Stimulated activated memory B cell treated with anti-CD40 and anti-IgM and Interleukin-4, amounts not matched to agents 10 μg/mL and 1 μg/mL and 100 μg/mL, for 72 hours (primary cell): Measurements from ENCODE around the gene CLCN2.
A peak's percentile ranks its signal among the peaks of the same experiment; 100 is the strongest.

Experiments used
- ATAC-seq: fragments of 150-1000 bp; cut with Tn5 transposase; 2 replicates; pipeline ENCODE4 v1.10.0; 2021
- H3K27ac Mint-ChIP-seq: one replicate; pipeline ENCODE4 v1.8.0; 2022; ENCODE audit warnings: mild to moderate bottlenecking, mixed read lengths
- H3K27me3 Mint-ChIP-seq: one replicate; pipeline ENCODE4 v1.8.0; 2022; ENCODE audit warnings: mixed read lengths
- H3K36me3 Mint-ChIP-seq: one replicate; pipeline ENCODE4 v1.8.0; 2022; ENCODE audit warnings: mixed read lengths
- H3K4me1 Mint-ChIP-seq: one replicate; pipeline ENCODE4 v1.8.0; 2022; ENCODE audit warnings: mixed read lengths
- H3K4me3 Mint-ChIP-seq: one replicate; pipeline ENCODE4 v1.8.0; 2022; ENCODE audit warnings: mild to moderate bottlenecking, moderate library complexity, mixed read lengths
- H3K9me3 Mint-ChIP-seq: one replicate; pipeline ENCODE4 v1.8.0; 2022; ENCODE audit warnings: mixed read lengths

The CLCN2 gene

DNA sequence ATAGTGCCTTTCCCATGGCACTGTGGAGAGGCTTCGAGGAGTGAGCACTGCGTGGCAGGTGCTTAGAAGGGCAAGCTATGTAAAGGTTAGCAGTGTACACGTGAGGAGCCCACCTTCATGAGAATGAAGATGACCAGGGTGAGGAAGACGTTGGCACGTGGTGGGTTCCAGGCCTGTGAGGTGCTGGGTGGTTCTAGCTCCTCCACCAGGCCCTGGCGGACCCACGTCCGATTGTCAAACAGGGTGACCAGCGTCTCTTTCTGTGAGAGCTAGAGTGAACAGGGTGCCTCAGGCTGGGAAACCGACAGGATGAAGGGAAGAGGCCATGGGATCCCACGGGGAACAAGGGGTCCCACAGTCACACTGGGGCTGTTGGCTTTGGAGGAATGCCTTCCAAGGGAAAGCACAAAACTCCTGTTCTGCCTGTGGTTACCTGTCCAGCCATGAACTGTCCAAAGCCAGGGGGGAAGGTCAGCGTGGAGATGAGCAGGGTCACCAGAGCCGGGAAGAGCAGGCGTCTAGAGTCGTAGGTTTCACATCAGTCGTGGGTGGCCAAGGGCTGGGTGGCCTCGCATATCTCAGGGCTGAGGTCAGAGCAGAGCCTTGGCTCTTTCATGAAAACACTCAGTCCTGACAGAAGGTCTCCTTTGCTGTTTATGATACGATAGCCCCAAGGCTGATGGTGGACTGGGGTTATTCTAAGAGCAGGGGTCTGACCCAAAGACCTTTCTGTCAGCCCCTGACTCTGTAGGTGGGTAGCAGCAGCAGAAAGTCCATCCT is 6.0 kb downstream of the CLCN2 start:
- H3K4me1 Mint-ChIP-seq, result peaks cover 8% of the 10 kb centered on the region
- no peaks in the 10 kb centered on the region for H3K9me3 Mint-ChIP-seq
- no peak overlapping the region for H3K4me3 Mint-ChIP-seq
- no peaks in the 10 kb centered on the region for H3K27me3 Mint-ChIP-seq
- H3K36me3 Mint-ChIP-seq, result peaks cover 16% of the 10 kb centered on the region
- no peak for ATAC-seq
- no peak overlapping the region for H3K27ac Mint-ChIP-seq

DNA sequence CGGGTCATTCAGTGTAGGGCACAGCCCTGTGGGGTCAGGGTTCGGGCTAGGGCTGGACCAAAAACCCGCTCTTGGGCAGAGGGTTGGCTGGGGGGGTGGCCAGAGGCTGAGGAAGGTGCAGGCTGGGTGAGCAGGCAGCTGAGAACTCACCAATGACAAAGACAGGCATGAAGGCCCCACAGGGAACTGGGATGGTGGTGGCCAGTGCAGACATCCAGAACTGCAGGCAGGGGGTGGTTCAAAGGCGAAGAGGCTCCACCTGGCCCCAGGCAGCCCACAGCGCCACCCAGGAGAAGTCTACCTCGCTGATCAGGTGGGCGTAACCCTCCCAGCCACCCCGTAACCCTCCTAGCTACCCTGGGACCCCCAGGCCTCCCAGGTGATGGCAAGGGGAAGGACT is 6.7 kb downstream of the CLCN2 start:
- H3K4me3 Mint-ChIP-seq, result no peak overlapping the region
- H3K36me3 Mint-ChIP-seq, result peaks cover 16% of the 10 kb centered on the region
- H3K9me3 Mint-ChIP-seq, result no peaks in the 10 kb centered on the region
- no peaks in the 10 kb centered on the region for H3K27me3 Mint-ChIP-seq
- H3K4me1 Mint-ChIP-seq, result peaks cover 1% of the 10 kb centered on the region
- H3K27ac Mint-ChIP-seq, result no peak overlapping the region
- no peak for ATAC-seq

DNA sequence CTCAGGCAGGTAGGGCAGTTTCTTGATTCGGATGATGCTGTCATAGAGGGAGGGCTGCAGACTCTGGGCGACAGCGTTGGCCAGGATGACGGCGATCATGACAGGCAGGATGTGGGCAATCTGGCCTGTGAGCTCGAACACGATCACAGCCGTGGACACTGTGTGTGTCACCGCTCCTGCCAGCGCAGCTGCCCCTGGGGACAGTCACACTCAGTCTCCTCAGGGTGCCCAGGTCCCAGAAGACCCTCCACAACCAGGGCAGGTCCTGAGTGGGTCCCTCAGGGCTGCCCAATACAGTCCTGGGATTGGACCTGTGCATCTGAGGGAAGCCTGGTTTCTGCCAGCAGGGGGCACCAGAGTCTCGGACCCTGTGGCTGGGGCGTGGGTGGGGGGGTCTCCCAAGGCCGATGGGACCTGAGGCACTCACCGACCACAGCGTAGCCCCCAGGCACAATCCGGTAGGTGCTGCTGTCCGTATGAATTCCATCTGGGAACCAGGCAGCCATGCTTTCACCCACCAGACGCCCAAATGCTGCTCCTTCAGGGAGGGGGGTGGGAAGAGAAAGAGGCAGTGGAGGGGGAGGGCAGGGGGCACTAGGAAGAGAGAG is 7.2 kb downstream of the CLCN2 start:
- H3K27ac Mint-ChIP-seq, result no peak overlapping the region
- peak; percentile 66 for ATAC-seq
- H3K9me3 Mint-ChIP-seq, result no peaks in the 10 kb centered on the region
- peaks cover 16% of the 10 kb centered on the region for H3K36me3 Mint-ChIP-seq
- H3K27me3 Mint-ChIP-seq, result no peaks in the 10 kb centered on the region
- H3K4me1 Mint-ChIP-seq, result no peaks in the 10 kb centered on the region
- H3K4me3 Mint-ChIP-seq, result no peak overlapping the region

DNA sequence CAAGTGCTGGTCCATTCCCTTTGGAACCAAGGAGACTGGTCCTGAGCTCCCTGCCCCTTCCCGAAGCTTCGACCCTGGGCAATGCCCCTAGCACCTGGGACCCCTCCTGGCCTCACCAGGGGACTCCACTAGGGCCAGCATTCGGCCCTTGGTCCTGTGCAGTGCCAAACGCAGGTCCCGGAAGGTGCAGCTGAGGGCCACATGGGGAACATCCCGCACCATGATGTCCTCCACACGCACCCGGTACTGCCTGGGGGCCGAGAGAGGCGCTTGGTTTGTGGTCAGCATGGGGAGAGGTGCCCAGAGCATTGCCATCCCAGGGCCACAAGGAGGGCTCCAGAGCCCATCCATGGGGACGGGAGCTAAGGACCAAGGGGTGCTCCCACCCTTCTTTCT is 7.9 kb downstream of the CLCN2 start:
- no peaks in the 10 kb centered on the region for H3K4me1 Mint-ChIP-seq
- H3K36me3 Mint-ChIP-seq, result peaks cover 16% of the 10 kb centered on the region
- no peaks in the 10 kb centered on the region for H3K9me3 Mint-ChIP-seq
- H3K27me3 Mint-ChIP-seq, result no peaks in the 10 kb centered on the region
- no peak for ATAC-seq
- H3K27ac Mint-ChIP-seq, result no peak overlapping the region
- no peak overlapping the region for H3K4me3 Mint-ChIP-seq

DNA sequence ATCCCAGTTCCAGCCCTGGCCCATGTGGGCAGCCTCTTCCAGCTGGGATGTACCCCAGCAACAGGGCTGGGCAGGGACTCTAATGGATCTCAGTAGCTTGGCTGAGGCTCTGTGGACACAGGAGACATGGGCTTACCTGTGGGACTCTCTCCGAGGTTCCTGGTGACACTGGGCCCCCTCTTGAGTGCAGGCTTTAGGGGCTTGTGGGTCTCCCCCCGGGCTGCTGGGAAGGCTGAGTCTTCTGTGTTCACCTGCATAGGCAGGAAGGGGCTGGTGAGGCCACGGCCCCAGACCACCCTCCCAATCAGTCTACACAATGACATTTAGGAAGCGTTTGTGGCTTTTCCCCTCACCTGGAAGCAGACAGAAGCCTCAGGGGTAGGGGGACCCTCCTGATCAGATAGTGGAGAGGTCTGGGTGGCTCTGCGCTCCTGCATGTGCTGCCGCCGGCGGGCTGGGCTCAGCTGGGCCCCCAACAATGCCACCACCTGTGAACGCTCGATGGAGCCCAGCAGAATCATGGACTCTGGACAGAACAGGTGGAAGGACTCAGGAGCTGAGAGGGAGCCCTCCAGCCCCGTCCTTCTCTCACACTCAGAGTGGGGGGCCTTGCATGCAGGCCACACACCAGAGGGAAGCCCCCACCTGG is 8.4 kb downstream of the CLCN2 start:
- Mint-ChIP-seq H3K4me3 (no peak overlapping the region), H3K27me3 (no peaks in the 10 kb centered on the region), H3K4me1 (no peaks in the 10 kb centered on the region), H3K36me3 (peaks cover 16% of the 10 kb centered on the region), H3K9me3 (no peaks in the 10 kb centered on the region), H3K27ac (no peak overlapping the region)
- ATAC-seq, result no peak

DNA sequence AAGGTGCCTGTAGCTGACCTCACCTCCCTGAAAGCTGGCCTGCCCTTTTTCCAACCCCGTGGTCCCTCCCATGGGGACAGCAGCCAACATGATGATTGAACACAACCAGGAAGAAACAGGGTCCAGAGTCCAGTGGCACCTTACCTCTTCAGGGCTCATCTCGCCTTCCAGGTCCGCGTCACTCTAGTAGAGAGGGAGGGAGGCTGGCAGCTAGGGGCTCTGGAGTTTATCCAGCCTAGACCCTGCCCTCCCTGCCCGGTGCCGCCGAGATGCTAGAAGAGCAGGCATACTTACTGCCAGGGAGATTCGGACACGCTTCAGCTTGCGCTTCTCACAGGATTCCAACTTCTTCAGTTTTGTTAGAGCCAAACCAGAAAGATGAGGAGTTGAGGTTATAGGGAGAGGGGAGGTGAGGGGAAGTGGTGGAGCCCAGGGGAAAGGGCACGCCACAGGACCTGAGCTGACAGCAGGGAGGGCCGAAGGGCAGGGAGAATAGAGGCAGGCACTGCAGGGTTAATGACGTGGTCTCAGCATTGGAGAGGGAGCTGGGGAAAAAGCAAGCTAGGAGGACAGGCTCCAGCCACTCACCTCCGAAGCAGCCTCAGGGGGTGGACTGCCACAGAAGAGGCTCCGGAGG is 9.1 kb downstream of the CLCN2 start:
- H3K4me3 Mint-ChIP-seq, result no peak overlapping the region
- no peak overlapping the region for H3K27ac Mint-ChIP-seq
- peaks cover 16% of the 10 kb centered on the region for H3K36me3 Mint-ChIP-seq
- no peaks in the 10 kb centered on the region for H3K4me1 Mint-ChIP-seq
- no peaks in the 10 kb centered on the region for H3K27me3 Mint-ChIP-seq
- no peaks in the 10 kb centered on the region for H3K9me3 Mint-ChIP-seq
- ATAC-seq, result no peak

DNA sequence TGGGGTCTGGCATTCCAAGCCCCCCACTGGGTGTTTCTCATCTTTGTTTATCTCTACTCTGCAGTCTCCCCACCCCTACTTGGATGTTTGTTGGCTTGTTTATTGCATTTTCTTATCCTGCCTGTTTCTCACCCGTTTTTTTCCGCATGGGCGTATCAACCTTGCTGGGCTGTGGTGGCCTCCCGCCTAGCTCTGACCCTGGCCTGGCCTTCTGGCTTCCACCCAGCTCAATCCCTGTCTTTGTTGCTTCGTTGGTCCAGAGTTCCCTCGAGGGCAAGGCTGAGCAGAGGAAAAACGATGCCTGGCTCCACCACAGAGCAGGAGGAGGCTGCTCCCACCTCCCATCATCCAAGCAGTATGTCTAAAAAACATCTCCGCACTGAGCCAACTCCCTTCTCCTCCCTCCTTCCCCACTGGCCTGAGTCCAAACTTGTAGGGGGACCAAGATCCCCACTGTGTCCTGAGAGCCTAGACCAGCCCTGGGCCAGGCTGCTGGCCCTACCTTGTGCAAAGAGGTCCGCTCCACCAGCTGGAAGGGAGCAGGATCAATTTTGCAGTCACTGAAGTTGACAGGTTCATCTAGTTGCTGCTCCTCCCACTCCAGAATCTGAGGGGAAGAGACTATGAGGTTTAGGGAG is 9.8 kb downstream of the CLCN2 start:
- H3K9me3 Mint-ChIP-seq, result no peaks in the 10 kb centered on the region
- ATAC-seq, result no peak
- H3K27me3 Mint-ChIP-seq, result no peaks in the 10 kb centered on the region
- H3K27ac Mint-ChIP-seq, result no peak overlapping the region
- no peak overlapping the region for H3K4me3 Mint-ChIP-seq
- peaks cover 16% of the 10 kb centered on the region for H3K36me3 Mint-ChIP-seq
- no peaks in the 10 kb centered on the region for H3K4me1 Mint-ChIP-seq

DNA sequence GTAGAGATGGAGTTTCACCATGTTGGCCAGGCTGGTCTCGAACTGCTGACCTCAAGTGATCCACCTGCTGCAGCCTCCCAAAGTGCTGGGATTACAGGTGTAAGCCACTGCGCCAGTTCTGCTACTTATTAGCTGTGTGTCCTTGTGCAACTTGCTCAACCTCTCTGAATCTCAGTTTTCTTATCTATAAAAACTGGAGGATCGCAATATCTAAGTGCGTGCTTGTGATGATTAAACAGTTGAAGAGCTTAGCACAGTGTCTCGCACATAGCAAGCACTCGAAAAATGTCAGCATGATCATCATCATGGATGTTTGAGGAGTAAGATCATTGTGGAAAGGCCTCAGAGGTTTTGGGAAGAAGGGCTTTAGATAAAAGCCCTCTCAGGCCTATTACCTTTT is 10.8 kb downstream of the CLCN2 start:
- no peaks in the 10 kb centered on the region for H3K9me3 Mint-ChIP-seq
- no peaks in the 10 kb centered on the region for H3K27me3 Mint-ChIP-seq
- ATAC-seq, result no peak
- no peak overlapping the region for H3K4me3 Mint-ChIP-seq
- no peaks in the 10 kb centered on the region for H3K4me1 Mint-ChIP-seq
- H3K36me3 Mint-ChIP-seq, result peaks cover 17% of the 10 kb centered on the region
- H3K27ac Mint-ChIP-seq, result no peak overlapping the region

DNA sequence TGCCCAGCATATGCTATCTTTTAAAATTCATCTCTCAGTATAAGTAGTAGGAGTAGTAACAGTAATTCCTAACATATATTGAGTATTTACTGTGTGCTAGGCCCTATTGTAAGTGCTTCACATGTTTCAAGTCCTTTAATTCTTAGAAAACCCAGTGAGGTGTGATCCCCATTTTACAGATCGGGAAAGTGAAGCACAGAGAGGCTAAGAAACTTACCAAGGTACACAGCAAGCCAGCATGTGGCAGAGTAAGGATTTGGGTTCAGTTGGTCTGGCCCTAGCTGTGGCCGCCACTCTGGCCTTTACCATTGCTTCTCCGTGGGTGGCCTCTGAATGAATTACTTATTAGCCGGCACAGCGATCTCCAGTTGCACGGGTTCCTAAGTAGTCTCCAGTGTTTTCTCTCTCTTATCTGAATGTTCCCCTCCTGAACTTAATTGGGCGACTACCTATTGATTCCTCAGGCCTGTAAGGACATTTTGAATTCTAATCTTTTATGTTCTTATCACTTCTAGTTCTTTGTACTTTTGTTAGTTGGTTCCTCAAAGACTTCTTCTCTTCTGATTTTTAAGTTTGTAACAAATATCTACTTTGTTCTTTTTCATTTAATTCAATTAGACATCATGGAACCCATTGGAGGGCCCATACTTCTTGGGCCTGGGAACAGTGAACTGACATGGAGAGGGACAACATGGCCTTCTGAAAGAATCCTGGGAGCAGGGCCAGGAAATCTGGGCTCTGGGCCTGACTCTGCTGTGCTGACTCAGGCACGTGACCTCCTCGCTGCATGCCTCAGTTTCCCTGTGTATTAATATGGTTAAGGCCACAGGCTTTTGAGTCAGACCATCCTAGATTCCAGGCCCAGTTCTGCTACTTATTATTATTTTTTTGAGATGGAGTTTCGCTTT is 11.6 kb downstream of the CLCN2 start:
- Mint-ChIP-seq H3K4me1 (no peaks in the 10 kb centered on the region), H3K9me3 (no peaks in the 10 kb centered on the region), H3K27ac (no peak overlapping the region), H3K27me3 (no peaks in the 10 kb centered on the region), H3K4me3 (no peak overlapping the region), H3K36me3 (peaks cover 18% of the 10 kb centered on the region)
- no peak for ATAC-seq

DNA sequence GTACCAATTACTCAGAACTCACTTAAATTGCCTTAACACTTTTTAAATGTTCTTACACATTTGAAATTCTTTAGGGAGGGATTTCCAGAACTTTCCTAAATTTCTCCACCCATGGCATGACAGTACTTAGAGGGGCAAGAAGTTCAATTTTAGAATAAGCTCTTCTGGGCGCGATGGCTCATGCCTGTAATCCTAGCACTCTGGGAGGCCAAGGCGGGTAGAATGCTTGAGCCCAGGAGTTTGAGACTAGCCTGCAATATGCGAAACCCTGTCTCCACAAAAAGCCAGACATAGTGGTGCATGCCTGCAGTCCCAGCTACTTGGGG is 13.4 kb downstream of the CLCN2 start:
- ATAC-seq, result no peak
- no peaks in the 10 kb centered on the region for H3K4me1 Mint-ChIP-seq
- no peaks in the 10 kb centered on the region for H3K9me3 Mint-ChIP-seq
- no peaks in the 10 kb centered on the region for H3K27me3 Mint-ChIP-seq
- H3K27ac Mint-ChIP-seq, result no peak overlapping the region
- no peak overlapping the region for H3K4me3 Mint-ChIP-seq
- peaks cover 21% of the 10 kb centered on the region for H3K36me3 Mint-ChIP-seq

DNA sequence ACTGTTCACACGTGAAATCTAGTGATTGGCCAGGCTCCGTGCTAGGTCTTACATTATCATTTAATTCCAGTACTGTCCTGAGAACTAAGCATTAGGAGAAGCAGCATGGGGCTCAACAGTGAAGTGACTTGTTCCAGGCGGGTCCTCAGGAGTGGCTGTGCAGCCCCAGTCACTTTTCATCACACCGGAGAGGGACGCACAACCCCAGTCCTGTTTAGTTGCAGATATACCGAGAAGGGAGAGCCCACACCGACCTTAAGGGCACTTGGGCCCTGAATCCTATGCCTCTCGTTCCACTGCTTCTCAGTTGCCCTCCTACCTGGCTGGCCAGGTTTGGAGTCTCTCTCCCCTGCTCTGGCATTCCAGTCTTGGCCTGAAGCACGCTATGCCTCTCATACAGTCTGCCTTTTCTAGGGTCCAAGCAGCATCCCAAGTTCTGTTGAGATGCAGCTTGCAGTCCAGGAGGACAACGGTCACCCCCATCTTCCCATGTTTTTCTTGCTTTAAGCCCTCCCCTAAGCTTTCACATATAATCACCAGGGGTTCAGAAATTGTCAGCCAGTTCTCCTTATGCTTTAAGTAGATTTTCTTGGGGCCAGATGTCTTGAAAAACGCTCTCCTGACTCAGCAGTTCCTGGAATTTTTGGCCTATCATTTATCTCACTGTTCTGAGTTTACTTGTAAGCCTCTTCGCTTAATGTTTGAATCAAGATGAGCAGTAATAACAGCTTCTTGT is 13.9 kb downstream of the CLCN2 start:
- Mint-ChIP-seq H3K36me3 (peaks cover 24% of the 10 kb centered on the region), H3K9me3 (no peaks in the 10 kb centered on the region), H3K27ac (no peak overlapping the region), H3K4me3 (no peak overlapping the region), H3K27me3 (no peaks in the 10 kb centered on the region), H3K4me1 (no peaks in the 10 kb centered on the region)
- ATAC-seq, result no peak

DNA sequence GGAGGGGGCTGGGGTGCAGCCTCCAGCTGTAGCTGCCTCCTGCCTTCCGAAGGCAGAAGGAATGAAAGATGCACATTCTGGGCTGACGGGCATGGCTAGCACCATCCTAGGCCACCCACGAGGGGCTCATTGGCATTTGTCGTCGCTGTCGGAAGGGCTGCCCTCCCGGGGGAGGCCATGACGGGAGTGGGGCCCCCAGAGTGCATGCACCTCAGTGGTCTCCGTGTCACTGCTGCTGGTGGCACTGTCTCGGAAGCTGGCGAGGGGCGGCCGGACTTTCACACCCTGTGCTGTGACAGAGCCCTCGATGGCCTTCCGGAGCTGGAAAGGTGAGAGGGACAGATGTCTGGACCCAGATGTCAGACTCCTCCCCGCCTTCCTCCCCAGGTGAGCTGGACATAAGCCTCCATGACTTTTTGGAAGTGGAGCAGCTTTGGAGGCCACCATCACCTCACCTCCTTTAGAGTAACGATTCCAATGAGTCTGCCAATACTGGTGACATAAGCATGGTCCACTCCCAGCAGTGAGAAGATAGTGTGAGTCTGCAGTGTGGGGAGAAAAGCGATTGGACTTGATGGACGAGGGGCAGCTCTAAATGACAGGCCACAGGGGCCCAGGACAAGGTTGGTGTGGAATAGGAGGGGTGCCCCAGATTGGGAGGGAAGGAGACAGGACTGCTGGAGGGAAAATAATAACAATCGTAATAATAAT is 14.8 kb downstream of the CLCN2 start:
- Mint-ChIP-seq H3K4me3 (no peak overlapping the region), H3K27ac (no peak overlapping the region), H3K4me1 (no peaks in the 10 kb centered on the region), H3K27me3 (no peaks in the 10 kb centered on the region), H3K9me3 (no peaks in the 10 kb centered on the region), H3K36me3 (peaks cover 17% of the 10 kb centered on the region)
- no peak for ATAC-seq

DNA sequence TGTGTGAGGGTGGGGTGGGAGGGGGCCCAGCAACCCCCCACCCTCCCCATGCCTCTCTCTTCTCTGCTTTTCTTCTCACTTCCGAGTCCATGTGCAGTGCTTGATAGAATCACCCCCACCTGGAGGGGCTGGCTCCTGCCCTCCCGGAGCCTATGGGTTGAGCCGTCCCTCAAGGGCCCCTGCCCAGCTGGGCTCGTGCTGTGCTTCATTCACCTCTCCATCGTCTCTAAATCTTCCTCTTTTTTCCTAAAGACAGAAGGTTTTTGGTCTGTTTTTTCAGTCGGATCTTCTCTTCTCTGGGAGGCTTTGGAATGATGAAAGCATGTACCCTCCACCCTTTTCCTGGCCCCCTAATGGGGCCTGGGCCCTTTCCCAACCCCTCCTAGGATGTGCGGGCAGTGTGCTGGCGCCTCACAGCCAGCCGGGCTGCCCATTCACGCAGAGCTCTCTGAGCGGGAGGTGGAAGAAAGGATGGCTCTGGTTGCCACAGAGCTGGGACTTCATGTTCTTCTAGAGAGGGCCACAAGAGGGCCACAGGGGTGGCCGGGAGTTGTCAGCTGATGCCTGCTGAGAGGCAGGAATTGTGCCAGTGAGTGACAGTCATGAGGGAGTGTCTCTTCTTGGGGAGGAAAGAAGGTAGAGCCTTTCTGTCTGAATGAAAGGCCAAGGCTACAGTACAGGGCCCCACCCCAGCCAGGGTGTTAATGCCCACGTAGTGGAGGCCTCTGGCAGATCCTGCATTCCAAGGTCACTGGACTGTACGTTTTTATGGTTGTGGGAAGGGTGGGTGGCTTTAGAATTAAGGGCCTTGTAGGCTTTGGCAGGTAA is 15.9 kb downstream of the CLCN2 start:
- Mint-ChIP-seq H3K36me3 (peaks cover 20% of the 10 kb centered on the region), H3K4me3 (no peak overlapping the region), H3K27me3 (no peaks in the 10 kb centered on the region), H3K4me1 (no peaks in the 10 kb centered on the region), H3K9me3 (no peaks in the 10 kb centered on the region), H3K27ac (no peak overlapping the region)
- peak; percentile 55 for ATAC-seq
